Esophagus squamous epithelium (tissue), 4 donors: Measurements from ENCODE around the gene DUSP28.

Experiments used
- POLR2A ChIP-seq, 4 donors: fragments of 450-650 bp; IDR thresholded peaks; one replicate each; pipeline ENCODE4 v1.6.1; 2017; ENCODE audit warnings: antibody characterized with exemption in 4 of 4, mild to moderate bottlenecking in 4 of 4, moderate library complexity in 3 of 4
- TF ChIP-seq, protein P1 (sequence below), 6 experiments: fragments of 450-650 bp in 4 of 6; fragments of 200-600 bp in 2 of 6; sonication (generic) in 2 of 6; IDR thresholded peaks; one replicate each; pipeline ENCODE4 v1.5.1; 2016 to 2019; ENCODE audit warnings: antibody characterized with exemption in 6 of 6, mild to moderate bottlenecking in 4 of 6, moderate library complexity in 4 of 6

DNA sequence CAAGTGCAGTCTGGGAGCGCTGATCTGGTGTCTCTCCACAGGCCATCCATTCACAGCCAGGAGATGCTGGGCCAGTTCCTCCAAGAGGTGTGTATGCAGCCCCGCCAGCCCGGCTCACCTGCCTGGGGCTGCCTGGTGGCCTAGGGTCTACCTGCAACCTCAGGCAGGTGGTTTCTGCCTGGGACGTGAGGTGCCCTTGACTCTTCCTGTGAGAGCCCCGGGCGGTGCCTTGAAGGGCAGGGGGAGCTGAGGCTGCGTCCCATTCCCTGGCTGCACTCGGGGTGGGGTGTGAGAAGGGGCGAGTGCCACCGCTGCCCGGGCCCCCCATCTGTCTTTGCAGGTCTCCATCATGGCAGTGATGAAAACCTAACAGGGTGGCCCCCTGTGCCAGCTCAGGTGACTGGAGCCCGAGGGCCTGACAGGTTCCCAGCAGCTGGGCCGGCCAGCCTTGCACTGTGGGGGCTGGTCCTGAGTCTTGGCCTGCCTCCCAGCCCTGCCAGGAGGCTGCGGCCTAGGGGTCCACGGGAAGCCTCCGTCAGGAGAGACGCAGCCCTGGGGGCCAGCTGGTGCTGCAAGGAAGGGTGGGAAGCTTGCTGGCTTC, 38.3 kb downstream of the DUSP28 start:
- no peak for TF ChIP-seq POLR2A (IDR thresholded peaks at IDR 0.05)
- TF ChIP-seq, protein P1, sequence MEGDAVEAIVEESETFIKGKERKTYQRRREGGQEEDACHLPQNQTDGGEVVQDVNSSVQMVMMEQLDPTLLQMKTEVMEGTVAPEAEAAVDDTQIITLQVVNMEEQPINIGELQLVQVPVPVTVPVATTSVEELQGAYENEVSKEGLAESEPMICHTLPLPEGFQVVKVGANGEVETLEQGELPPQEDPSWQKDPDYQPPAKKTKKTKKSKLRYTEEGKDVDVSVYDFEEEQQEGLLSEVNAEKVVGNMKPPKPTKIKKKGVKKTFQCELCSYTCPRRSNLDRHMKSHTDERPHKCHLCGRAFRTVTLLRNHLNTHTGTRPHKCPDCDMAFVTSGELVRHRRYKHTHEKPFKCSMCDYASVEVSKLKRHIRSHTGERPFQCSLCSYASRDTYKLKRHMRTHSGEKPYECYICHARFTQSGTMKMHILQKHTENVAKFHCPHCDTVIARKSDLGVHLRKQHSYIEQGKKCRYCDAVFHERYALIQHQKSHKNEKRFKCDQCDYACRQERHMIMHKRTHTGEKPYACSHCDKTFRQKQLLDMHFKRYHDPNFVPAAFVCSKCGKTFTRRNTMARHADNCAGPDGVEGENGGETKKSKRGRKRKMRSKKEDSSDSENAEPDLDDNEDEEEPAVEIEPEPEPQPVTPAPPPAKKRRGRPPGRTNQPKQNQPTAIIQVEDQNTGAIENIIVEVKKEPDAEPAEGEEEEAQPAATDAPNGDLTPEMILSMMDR (IDR thresholded peaks at IDR 0.05) = no peak
